Heart right ventricle (tissue), 16 donors: Measurements from ENCODE around the gene KCNQ5. TPM values are rescaled to one million over a fixed set of nuclear protein-coding genes. Genes with fewer than 3 reads are reported as not detected.

Experiments
- ATAC-seq, 8 donors: fragments of 200-7000 bp; cut with Tn5 transposase; one replicate each; pipeline ENCODE4 v1.9.1; 2020; ENCODE audit warnings: mild to moderate bottlenecking in 8 of 8, moderate library complexity in 8 of 8, moderate number of reproducible peaks in 1 of 8
- DNase-seq, 2 donors: peaks; one replicate each; pipeline ENCODE4 v3.0.0-alpha.2; 2020
- H3K27ac ChIP-seq, 10 donors: fragments of 200-600 bp; sonication (generic) in 2 of 10; one replicate each; pipeline versions ENCODE4 v1.5.0 to v1.8.0; 2020 to 2022; ENCODE audit warnings: mild to moderate bottlenecking in 3 of 10
- H3K27me3 ChIP-seq, 7 donors: fragments of 200-600 bp; one replicate each; pipeline ENCODE4 v1.8.0; 2021 to 2022; ENCODE audit warnings: mild to moderate bottlenecking in 2 of 7
- H3K36me3 ChIP-seq, 9 donors: fragments of 200-600 bp; sonication (generic) in 1 of 9; one replicate each; pipeline versions ENCODE4 v1.5.0 to v1.8.0; 2020 to 2022; ENCODE audit warnings: mild to moderate bottlenecking in 2 of 9
- H3K4me1 ChIP-seq, 9 donors: fragments of 200-600 bp; sonication (generic) in 1 of 9; one replicate each; pipeline versions ENCODE4 v1.5.0 to v1.8.0; 2020 to 2022; ENCODE audit warnings: mild to moderate bottlenecking in 4 of 9
- H3K4me3 ChIP-seq, 10 donors: fragments of 200-600 bp; sonication (generic) in 2 of 10; one replicate each; pipeline versions ENCODE4 v1.5.0 to v1.8.0; 2020 to 2022; ENCODE audit warnings: mild to moderate bottlenecking in 7 of 10, moderate library complexity in 2 of 10
- H3K9me3 ChIP-seq, 11 donors: fragments of 200-600 bp in 10 of 11; sonication (generic) in 2 of 11; one replicate each; pipeline versions ENCODE4 v1.5.0 to v1.8.0; 2013 to 2022; ENCODE audit warnings: mild to moderate bottlenecking in 2 of 11, control low read depth in 1 of 11, moderate library complexity in 1 of 11
- whole genome bisulfite sequencing, 2 donors: extraction: QIAGEN DNeasy Blood & Tissue Kit; methylation state at CpG; one replicate each; pipeline ENCODE4 v1.1.7; 2013; ENCODE audit warnings: inconsistent platforms in 1 of 2; 5-methylcytosine and 5-hydroxymethylcytosine counted together
- intact Hi-C, 10 donors: fragments of 100-400 bp; cut with DNase I; formaldehyde crosslinking; loops; one replicate each; pipeline versions ENCODE4 v1.11.1 to v1.14.2; 2022
- polyA plus RNA-seq, 2 donors: library from polyadenylated mRNA; stranded (reverse); fragments of 200-250 nt; gene quantifications; one replicate each; pipeline ENCODE4 v1.2.3, GENCODE V29; 2013
- total RNA-seq, 10 donors: library from RNA; stranded (reverse); fragmentation: NEBNext Ultra II Directional in 3 of 10; extraction: Animal tissue kit (Norgen Biotek cat#: 25700) in 3 of 10; gene quantifications; one replicate each; pipeline versions ENCODE4 v1.2.1 to v1.2.4, GENCODE V29; 2021 to 2023
- TF ChIP-seq, protein P1 (sequence below), 9 donors: fragments of 200-600 bp; sonication (generic) in 2 of 9; IDR thresholded peaks; one replicate each; pipeline versions ENCODE4 v1.5.0 to v1.8.0; 2021 to 2022; ENCODE audit warnings: antibody characterized with exemption in 9 of 9, mild to moderate bottlenecking in 5 of 9, moderate library complexity in 1 of 9
- donor health status: Arrhythmogenic right ventricular cardiomyopathy.
- donor health status: ischemic (EF 13 %, LVEDD 7.1; RV severe dilation, severe dysfunction).
- donor health status: healthy with polysubstance abuse.
- donor health status: DM: no; HTN: yes; CAD: no.
- donor health status: DM: no; HTN: no; CAD: no.
- donor health status: ischemic (EF 25% LVEDD 6.9; RV normal size, moderate dysfunction).
- donor health status: ischemic (EF 25% LVEDD 5.7; RV mildly dilated, moderate dysfunction).
- donor health status: healthy.
- donor health status: DM: yes; HTN: yes; CAD: no.
- donor health status: Ischemic cardiomyopathy.
- donor health status: ischemic (EF 35%, LVEDD 5.7; RV mildly dilated, moderate dysfunction).
- donor health status: nonischemic (EF 11% LVEDD 7.7; RV severe dilation, severe dysfunction).
- donor health status: DM: yes; HTN: yes; CAD: no.
- donor health status: PGD.
- donor health status: ischemic (EF 29% LVEDD 5.4; RV normal size, mild dysfunction).
- donor health status: nonischemic (EF 23%, LVEDD 6.1; RV moderate dilation, normal function).

The KCNQ5 gene
- total and polyA plus RNA-seq, 12 donors = under 0.01 to 0.15 (median 0.12) TPM; not detected in 9

DNA sequence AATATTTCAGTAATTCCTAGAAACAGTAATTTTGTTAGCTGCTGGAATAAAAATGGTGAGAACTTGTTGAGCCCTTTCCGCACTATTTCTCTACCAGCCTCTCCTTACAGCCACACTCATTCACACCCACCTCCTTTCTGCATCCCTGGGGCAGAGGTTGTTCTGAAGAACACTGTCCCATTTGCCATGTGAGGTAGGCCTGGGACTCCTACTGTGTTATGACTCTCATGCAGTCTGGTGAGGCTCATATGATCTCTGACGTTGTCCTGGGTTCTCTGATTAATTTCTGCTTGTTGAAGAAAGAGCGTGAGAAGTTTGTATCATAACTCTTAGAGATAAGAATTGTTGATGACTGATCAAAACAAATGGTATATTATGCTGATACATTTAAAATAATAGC, 4.1 kb upstream of the KCNQ5 start:
- TF ChIP-seq, protein P1, sequence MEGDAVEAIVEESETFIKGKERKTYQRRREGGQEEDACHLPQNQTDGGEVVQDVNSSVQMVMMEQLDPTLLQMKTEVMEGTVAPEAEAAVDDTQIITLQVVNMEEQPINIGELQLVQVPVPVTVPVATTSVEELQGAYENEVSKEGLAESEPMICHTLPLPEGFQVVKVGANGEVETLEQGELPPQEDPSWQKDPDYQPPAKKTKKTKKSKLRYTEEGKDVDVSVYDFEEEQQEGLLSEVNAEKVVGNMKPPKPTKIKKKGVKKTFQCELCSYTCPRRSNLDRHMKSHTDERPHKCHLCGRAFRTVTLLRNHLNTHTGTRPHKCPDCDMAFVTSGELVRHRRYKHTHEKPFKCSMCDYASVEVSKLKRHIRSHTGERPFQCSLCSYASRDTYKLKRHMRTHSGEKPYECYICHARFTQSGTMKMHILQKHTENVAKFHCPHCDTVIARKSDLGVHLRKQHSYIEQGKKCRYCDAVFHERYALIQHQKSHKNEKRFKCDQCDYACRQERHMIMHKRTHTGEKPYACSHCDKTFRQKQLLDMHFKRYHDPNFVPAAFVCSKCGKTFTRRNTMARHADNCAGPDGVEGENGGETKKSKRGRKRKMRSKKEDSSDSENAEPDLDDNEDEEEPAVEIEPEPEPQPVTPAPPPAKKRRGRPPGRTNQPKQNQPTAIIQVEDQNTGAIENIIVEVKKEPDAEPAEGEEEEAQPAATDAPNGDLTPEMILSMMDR (IDR thresholded peaks at IDR 0.05) = no peak
- no peak overlapping the region for H3K4me3 ChIP-seq
- whole genome bisulfite sequencing, 2 donors = 90 to 95% methylated on average over 3 of the region's 3 CpGs
- no peaks in the 10 kb centered on the region for H3K9me3 ChIP-seq
- intact Hi-C loops = loop anchor here in 4 of 10 donors (5.0 to 10.0 kb wide), 3 partner anchors 515 to 557 kb away; no protein-coding TSS in a partner anchor
- peaks cover 0 to 33% (median 31%) of the 10 kb centered on the region in 9 donors for H3K4me1 ChIP-seq
- H3K36me3 ChIP-seq = no peaks in the 10 kb centered on the region
- H3K27ac ChIP-seq = no peak overlapping the region
- peaks cover 4 to 47% (median 33%) of the 10 kb centered on the region in 7 donors for H3K27me3 ChIP-seq
- DNase-seq = no peak
- ATAC-seq = no peak

DNA sequence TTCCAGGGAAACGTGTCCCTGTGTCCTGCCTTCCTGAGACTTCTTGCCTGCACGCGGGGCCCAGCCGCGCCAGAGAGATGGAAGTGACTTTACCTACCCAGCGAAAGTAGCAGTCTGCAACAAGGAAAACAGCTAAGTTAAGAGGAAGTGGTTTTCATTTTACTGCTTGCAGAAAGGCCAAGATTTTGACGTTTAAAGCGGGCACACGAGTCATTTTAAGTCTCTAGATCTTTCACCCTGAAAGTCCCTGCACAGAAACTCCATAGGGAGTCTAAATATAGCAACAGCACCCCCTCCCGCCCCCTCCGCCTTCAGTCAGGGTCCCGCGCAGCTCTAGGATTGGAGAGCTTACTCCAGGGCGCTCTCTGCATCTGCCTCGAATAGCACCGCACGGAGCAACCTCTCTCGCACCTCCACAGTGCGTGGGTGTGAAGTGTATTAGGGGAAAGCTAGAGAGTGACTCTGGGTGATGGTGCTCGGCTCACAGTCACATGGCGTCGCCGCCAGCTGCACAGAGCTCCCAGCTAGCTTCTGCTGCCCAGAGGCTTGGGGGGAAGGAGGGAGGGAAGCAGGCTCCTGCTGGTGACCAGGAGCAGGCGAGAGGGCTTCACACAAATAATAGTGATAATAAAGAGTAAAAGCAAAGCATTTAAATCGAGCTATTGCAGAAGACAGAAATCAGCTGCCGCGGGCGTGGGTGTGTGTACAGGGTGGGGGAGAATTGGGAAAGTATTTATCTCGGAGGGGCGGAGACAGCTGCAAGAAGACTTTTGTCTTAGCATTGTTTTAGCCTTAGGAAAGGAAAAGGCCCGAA, 1.8 kb upstream of the KCNQ5 start:
- ATAC-seq (peak; percentile 57 to 84 (median 72)), DNase-seq (peak in 1 of 2 donors; percentile 21)
- TF ChIP-seq, protein P1 (IDR thresholded peaks at IDR 0.05) = no peak
- 3 to 4% methylated on average over 31 of the region's 31 CpGs for WGBS, 2 donors
- Histone ChIP-seq H3K4me1 (peaks cover 0 to 40% (median 34%) of the 10 kb centered on the region in 9 donors), H3K27me3 (peaks cover 4 to 66% (median 53%) of the 10 kb centered on the region in 7 donors), H3K4me3 (peak overlapping the region in 8 of 10 donors; percentile 11 to 60 (median 48)), H3K27ac (peak overlapping the region in 1 of 10 donors; percentile 11), H3K36me3 (no peaks in the 10 kb centered on the region), H3K9me3 (no peaks in the 10 kb centered on the region)
- intact Hi-C loops = loop anchor here in 6 of 10 donors (5.0 to 10.0 kb wide), 5 partner anchors 495 to 555 kb away; no protein-coding TSS in a partner anchor

DNA sequence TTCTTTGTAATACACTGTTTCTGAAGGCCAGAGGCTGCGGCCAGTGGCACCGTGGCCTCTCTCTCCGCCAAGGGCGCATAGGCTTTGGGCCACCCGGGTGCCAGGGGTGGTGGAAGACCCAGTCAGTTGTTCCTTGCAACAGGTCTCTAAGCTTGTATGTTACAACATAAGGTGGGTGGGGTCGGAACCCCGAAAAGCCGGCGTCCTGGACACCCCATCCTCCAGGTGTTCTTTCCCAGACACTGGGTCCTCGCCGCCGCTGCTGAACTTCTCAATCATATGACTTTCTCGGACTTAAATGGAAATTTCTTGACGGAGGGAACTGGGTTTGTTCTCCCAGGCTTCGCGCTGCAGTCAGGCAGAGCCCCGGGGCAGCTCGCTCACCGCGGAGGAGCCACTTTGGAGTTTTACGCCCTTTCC, 983 bp upstream of the KCNQ5 start:
- ATAC-seq (peak in 3 of 8 donors; percentile 6 to 11 (median 11)), DNase-seq (no peak)
- 6 to 8% methylated on average over 21 of the region's 21 CpGs for WGBS, 2 donors
- peaks cover 0 to 40% (median 34%) of the 10 kb centered on the region in 9 donors for H3K4me1 ChIP-seq
- TF ChIP-seq, protein P1 (IDR thresholded peaks at IDR 0.05) = no peak
- H3K27ac ChIP-seq = no peak overlapping the region
- H3K4me3 ChIP-seq = peak overlapping the region in 9 of 10 donors; percentile 34 to 60 (median 48)
- no peaks in the 10 kb centered on the region for H3K36me3 ChIP-seq
- peaks cover 4 to 74% (median 59%) of the 10 kb centered on the region in 7 donors for H3K27me3 ChIP-seq
- intact Hi-C loops = loop anchor here in 2 of 10 donors (5.0 to 10.0 kb wide), 2 partner anchors 494 to 506 kb away; no protein-coding TSS in a partner anchor
- H3K9me3 ChIP-seq = no peaks in the 10 kb centered on the region

DNA sequence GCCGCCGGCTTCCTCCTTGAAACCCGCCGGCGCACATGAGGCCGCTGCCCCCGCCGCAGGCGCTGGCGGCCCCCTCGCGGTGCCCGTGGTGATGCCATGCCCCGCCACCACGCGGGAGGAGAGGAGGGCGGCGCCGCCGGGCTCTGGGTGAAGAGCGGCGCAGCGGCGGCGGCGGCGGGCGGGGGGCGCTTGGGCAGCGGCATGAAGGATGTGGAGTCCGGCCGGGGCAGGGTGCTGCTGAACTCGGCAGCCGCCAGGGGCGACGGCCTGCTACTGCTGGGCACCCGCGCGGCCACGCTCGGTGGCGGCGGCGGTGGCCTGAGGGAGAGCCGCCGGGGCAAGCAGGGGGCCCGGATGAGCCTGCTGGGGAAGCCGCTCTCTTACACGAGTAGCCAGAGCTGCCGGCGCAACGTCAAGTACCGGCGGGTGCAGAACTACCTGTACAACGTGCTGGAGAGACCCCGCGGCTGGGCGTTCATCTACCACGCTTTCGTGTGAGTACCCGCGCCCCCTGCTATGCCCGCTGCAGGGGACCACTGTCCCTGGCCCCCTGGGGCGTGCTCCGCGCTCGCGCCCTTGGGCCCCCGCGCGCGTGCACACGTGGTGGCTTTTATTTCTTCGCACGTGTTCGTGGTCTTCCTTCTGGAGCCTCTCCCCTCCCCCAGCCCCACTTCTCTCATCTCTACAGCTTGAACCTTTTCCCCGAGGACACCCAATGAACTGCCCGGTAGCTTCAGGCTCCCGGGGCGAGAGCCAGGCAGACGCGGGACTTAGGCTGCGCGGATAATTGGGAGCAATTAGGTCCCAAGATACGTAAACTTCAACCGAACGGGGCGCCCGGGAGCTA, 453 bp downstream of the KCNQ5 start:
- intact Hi-C loops = loop anchor here in 2 of 10 donors (5.0 to 10.0 kb wide), 2 partner anchors 492 to 505 kb away; no protein-coding TSS in a partner anchor
- no peaks in the 10 kb centered on the region for H3K36me3 ChIP-seq
- peak overlapping the region in 1 of 10 donors; percentile 23 for H3K27ac ChIP-seq
- ATAC-seq = peak in 2 of 8 donors; percentile 27 to 43
- WGBS, 2 donors = 0 to 1% methylated on average over 76 to 87 of the region's 89 CpGs
- H3K9me3 ChIP-seq = no peaks in the 10 kb centered on the region
- peak overlapping the region in 9 of 10 donors; percentile 34 to 60 (median 48) for H3K4me3 ChIP-seq
- TF ChIP-seq, protein P1 (IDR thresholded peaks at IDR 0.05) = peak in 1 of 9 donors; percentile 10
- peak in 1 of 2 donors; percentile 17 for DNase-seq
- peaks cover 0 to 40% (median 34%) of the 10 kb centered on the region in 9 donors for H3K4me1 ChIP-seq
- H3K27me3 ChIP-seq = peaks cover 4 to 72% (median 60%) of the 10 kb centered on the region in 7 donors
